Stimulated activated CD8-positive, alpha-beta memory T cell treated with anti-CD3 and anti-CD28 coated beads, Interleukin-15, amount 100 ng/mL, for 24 hours (primary cell): ENCODE results near the gene SMOC2.
"Not testable (repeated sequence)": the region's sequence is repeated elsewhere in the genome, so short reads cannot be mapped to it uniquely, and the experiment has no call there.

Experiments used
- DNase-seq: peaks from one replicate; pipeline ENCODE4 v3.0.0-alpha.2; 2020; ENCODE audit warnings: low read depth

Gene SMOC2

GRCh38 chr6:168538892-168539811 is 98.2 kb downstream of the SMOC2 start:
- no peak for DNase-seq

- no peak for DNase-seq
Measured at GRCh38 chr6:168540713-168541291, 99.8 kb downstream of the SMOC2 start.

- no peak for DNase-seq
Measured at GRCh38 chr6:168541307-168541706, 100.3 kb downstream of the SMOC2 start.

GRCh38 chr6:168542301-168542700 is 101.3 kb downstream of the SMOC2 start:
- DNase-seq, result no peak

GRCh38 chr6:168545428-168545827 is 104.4 kb downstream of the SMOC2 start:
- no peak for DNase-seq

- no peak for DNase-seq
Measured at GRCh38 chr6:168546151-168546550, 105.2 kb downstream of the SMOC2 start.

- DNase-seq, result no peak
Measured at GRCh38 chr6:168546730-168547129, 105.7 kb downstream of the SMOC2 start.

- DNase-seq, result no peak
Measured at GRCh38 chr6:168550326-168550725, 109.3 kb downstream of the SMOC2 start.

GRCh38 chr6:168554472-168554871 is 113.5 kb downstream of the SMOC2 start:
- no peak for DNase-seq

- DNase-seq, result no peak
Measured at GRCh38 chr6:168554898-168555617, 114.1 kb downstream of the SMOC2 start.

- no peak for DNase-seq
Measured at GRCh38 chr6:168555618-168556273, 114.8 kb downstream of the SMOC2 start.

- DNase-seq, result no peak
Measured at GRCh38 chr6:168557512-168557911, 116.5 kb downstream of the SMOC2 start.

GRCh38 chr6:168558686-168559085 is 117.7 kb downstream of the SMOC2 start:
- no peak for DNase-seq

GRCh38 chr6:168559574-168560098 is 118.7 kb downstream of the SMOC2 start:
- DNase-seq, result no peak

- no peak for DNase-seq
Measured at GRCh38 chr6:168560126-168560525, 119.1 kb downstream of the SMOC2 start.

GRCh38 chr6:168562576-168563151 is 121.7 kb downstream of the SMOC2 start:
- DNase-seq, result no peak

GRCh38 chr6:168563656-168564055 is 122.7 kb downstream of the SMOC2 start:
- DNase-seq, result no peak

GRCh38 chr6:168565112-168565511 is 124.1 kb downstream of the SMOC2 start:
- DNase-seq, result no peak

GRCh38 chr6:168570211-168570610 is 129.2 kb downstream of the SMOC2 start:
- no peak for DNase-seq

GRCh38 chr6:168571268-168571667 is 130.3 kb downstream of the SMOC2 start:
- no peak for DNase-seq

- not testable (repeated sequence) for DNase-seq
Measured at GRCh38 chr6:168573276-168573835, 132.4 kb downstream of the SMOC2 start.
